A549 (cell line): ENCODE measurements around the gene GRSF1. TPM values are rescaled to one million over a fixed set of nuclear protein-coding genes. Genes with fewer than 3 reads are reported as not detected.

Source experiments
- ATAC-seq, 2 experiments: fragments of 200-7000 bp in 1 of 2; fragments of >200 bp in 1 of 2; cut with Nextera tagmentation in 1 of 2; cut with Tn5 transposase in 1 of 2; 3 replicates each; pipeline versions ENCODE4 v1.8.0 to v1.9.1; 2018 to 2020; ENCODE audit warnings: mild to moderate bottlenecking in 1 of 2, moderate library complexity in 1 of 2
- CTCF ChIA-PET: fragments of 300-600 bp; sonication (Branson Sonifier 250); formaldehyde crosslinking; extraction: SDS; loops from one replicate; lab custom pipeline; 2021; ENCODE audit warnings: antibody characterized with exemption, inconsistent platforms; lab: Yijun Ruan, JAX
- POLR2A ChIA-PET: fragments of 350-600 bp; formaldehyde crosslinking; extraction: SDS; loops from one replicate; lab custom pipeline; 2021; ENCODE audit warnings: antibody characterized with exemption, inconsistent platforms; lab: Yijun Ruan, JAX
- DNase-seq, 2 experiments: peaks; one replicate each; pipeline versions ENCODE4 v3.0.0 to v3.0.0-alpha.2; 2011 to 2016; ENCODE audit warnings: low read depth in 1 of 2, low spot score in 1 of 2
- FAIRE-seq: peaks from 2 replicates; lab custom pipeline; 2011; peaks lifted over from hg19 to GRCh38; lab: Jason Lieb, UNC
- H3K27ac ChIP-seq, 2 experiments: fragments of >200 bp; sonication (Bioruptor Twin); formaldehyde crosslinking; 3 replicates each; pipeline ENCODE4 v1.5.1; 2016 to 2017
- H3K4me1 ChIP-seq: fragments of >200 bp; sonication (Bioruptor Twin); formaldehyde crosslinking; 3 replicates; pipeline ENCODE4 v1.6.1; 2016
- H3K4me2 ChIP-seq: fragments of >200 bp; sonication (Bioruptor Twin); formaldehyde crosslinking; 3 replicates; pipeline ENCODE4 v1.6.1; 2016
- H3K4me3 ChIP-seq: fragments of >200 bp; sonication (Bioruptor Twin); formaldehyde crosslinking; 3 replicates; pipeline ENCODE4 v1.5.1; 2016
- H3K9me3 ChIP-seq: fragments of >200 bp; sonication (Bioruptor Twin); formaldehyde crosslinking; 3 replicates; pipeline ENCODE4 v1.6.1; 2016
- BHLHE40 ChIP-seq: IDR thresholded peaks from 2 replicates; pipeline ENCODE4 v1.6.1; 2012; ENCODE audit warnings: low read depth, low read length, inconsistent platforms
- CBX8 ChIP-seq: fragments of 200-600 bp; sonication (generic); IDR thresholded peaks from 2 replicates; pipeline ENCODE4 v1.6.1; 2016
- CHD4 ChIP-seq: fragments of 200-600 bp; sonication (generic); IDR thresholded peaks from 2 replicates; pipeline ENCODE4 v1.6.1; 2016; ENCODE audit warnings: antibody characterized with exemption, mild to moderate bottlenecking, borderline replicate concordance
- E2F6 ChIP-seq: IDR thresholded peaks from 2 replicates; pipeline ENCODE4 v1.6.1; 2012; ENCODE audit warnings: low read depth, borderline replicate concordance
- EHF ChIP-seq: fragments of 250-450 bp; sonication (Bioruptor Pico); IDR thresholded peaks from 2 replicates; pipeline ENCODE4 v1.5.0; 2020; ENCODE audit warnings: mild to moderate bottlenecking
- EP300 ChIP-seq, 2 experiments: fragments of >200 bp; sonication (Bioruptor Twin); formaldehyde crosslinking; IDR thresholded peaks; 2 replicates in 1 of 2; 3 replicates in 1 of 2; pipeline ENCODE4 v1.6.1; 2016 to 2017
- FOSL2 ChIP-seq, 2 experiments: fragments of 450-650 bp in 1 of 2; fragments of >200 bp in 1 of 2; sonication (Bioruptor Twin) in 1 of 2; formaldehyde crosslinking; IDR thresholded peaks; 2 replicates each; pipeline versions ENCODE4 v1.5.0 to v1.6.1; 2016 to 2020; ENCODE audit warnings: mild to moderate bottlenecking in 1 of 2, moderate library complexity in 1 of 2
- FOXS1 ChIP-seq: fragments of 250-450 bp; sonication (Bioruptor Pico); IDR thresholded peaks from 2 replicates; pipeline ENCODE4 v1.5.0; 2020; ENCODE audit warnings: mild to moderate bottlenecking, moderate library complexity
- HMGXB4 ChIP-seq: fragments of 250-450 bp; sonication (Bioruptor Pico); IDR thresholded peaks from 2 replicates; pipeline ENCODE4 v1.5.0; 2021; ENCODE audit warnings: mild to moderate bottlenecking, moderate library complexity, borderline replicate concordance
- HOXA7 ChIP-seq: fragments of 250-450 bp; sonication (Bioruptor Pico); IDR thresholded peaks from 2 replicates; pipeline ENCODE4 v1.5.0; 2020; ENCODE audit warnings: mild to moderate bottlenecking, moderate library complexity
- JUN ChIP-seq, 2 experiments: fragments of >200 bp; sonication (Bioruptor Twin); formaldehyde crosslinking; IDR thresholded peaks; 2 replicates in 1 of 2; 3 replicates in 1 of 2; pipeline ENCODE4 v1.6.1; 2016 to 2017
- KDM1A ChIP-seq: fragments of 200-600 bp; sonication (generic); IDR thresholded peaks from 2 replicates; pipeline ENCODE4 v1.6.1; 2016; ENCODE audit warnings: low read depth, mild to moderate bottlenecking
- KDM5A ChIP-seq: fragments of 200-600 bp; sonication (generic); IDR thresholded peaks from 2 replicates; pipeline ENCODE4 v1.6.1; 2016; ENCODE audit warnings: antibody characterized with exemption, mild to moderate bottlenecking
- MAFK ChIP-seq: fragments of 450-650 bp; IDR thresholded peaks from 2 replicates; pipeline ENCODE4 v1.6.1; 2014; ENCODE audit not compliant: partially characterized antibody
- MAZ ChIP-seq: fragments of 150-350 bp; IDR thresholded peaks from 2 replicates; pipeline ENCODE4 v1.6.1; 2014; ENCODE audit warnings: antibody characterized with exemption, low read depth, low read length, borderline replicate concordance
- MYC ChIP-seq: IDR thresholded peaks from 2 replicates; pipeline ENCODE4 v1.6.1; 2012; ENCODE audit warnings: mild to moderate bottlenecking, inconsistent platforms, low read length, improper control_type of control experiment, borderline replicate concordance
- NFE2L2 ChIP-seq: fragments of 150-350 bp; conservative IDR thresholded peaks from 2 replicates; pipeline ENCODE4 v1.6.1; 2014; ENCODE audit warnings: low read length
- NR3C1 ChIP-seq: fragments of >200 bp; sonication (Bioruptor Twin); formaldehyde crosslinking; IDR thresholded peaks from 3 replicates; pipeline ENCODE4 v1.6.1; 2017
- PBX3 ChIP-seq: IDR thresholded peaks from 2 replicates; pipeline ENCODE4 v1.6.1; 2012
- PHF8 ChIP-seq: fragments of 200-600 bp; sonication (generic); IDR thresholded peaks from 2 replicates; pipeline ENCODE4 v1.6.1; 2016; ENCODE audit warnings: low read depth, mild to moderate bottlenecking, antibody characterized with exemption, moderate library complexity, borderline replicate concordance
- POLR2A ChIP-seq: IDR thresholded peaks from 2 replicates; pipeline ENCODE4 v1.6.1; 2012; ENCODE audit warnings: mild to moderate bottlenecking, low read length
- POLR2AphosphoS2 ChIP-seq: conservative IDR thresholded peaks from 2 replicates; pipeline ENCODE4 v1.6.1; 2012; ENCODE audit warnings: low read length, improper control_type of control experiment, inconsistent platforms
- RARB ChIP-seq: fragments of 250-450 bp; sonication (Bioruptor Pico); IDR thresholded peaks from 2 replicates; pipeline ENCODE4 v1.8.0; 2021; ENCODE audit warnings: mild to moderate bottlenecking, moderate library complexity
- RNF2 ChIP-seq: fragments of 200-600 bp; sonication (generic); IDR thresholded peaks from 2 replicates; pipeline ENCODE4 v1.6.1; 2016; ENCODE audit warnings: low read depth, mild to moderate bottlenecking, antibody characterized with exemption, moderate library complexity, borderline replicate concordance
- TFCP2L1 ChIP-seq: fragments of 250-450 bp; sonication (Bioruptor Pico); IDR thresholded peaks from 2 replicates; pipeline ENCODE4 v1.5.0; 2021; ENCODE audit warnings: mild to moderate bottlenecking
- ZC3H11A ChIP-seq: fragments of 450-650 bp; IDR thresholded peaks from 2 replicates; pipeline ENCODE4 v1.6.1; 2014; ENCODE audit warnings: antibody characterized with exemption, mild to moderate bottlenecking
- ZFP36 ChIP-seq: fragments of 450-650 bp; IDR thresholded peaks from 2 replicates; pipeline ENCODE4 v1.6.1; 2014; ENCODE audit warnings: borderline replicate concordance; ENCODE audit not compliant: partially characterized antibody
- ZSCAN20 ChIP-seq: fragments of 250-450 bp; sonication (Bioruptor Pico); IDR thresholded peaks from 2 replicates; pipeline ENCODE4 v1.8.0; 2022; ENCODE audit warnings: mild to moderate bottlenecking, moderate library complexity
- WGBS: methylation state at CpG from one replicate; pipeline ENCODE4 v1.1.6; 2017; ENCODE audit errors: missing lambda C conversion rate; 5-methylcytosine and 5-hydroxymethylcytosine counted together
- polyA plus RNA-seq, 4 experiments: library from polyadenylated mRNA; depleted of rRNA in 3 of 4; stranded (reverse); fragments of >200 nt; fragmentation: RNase III in 1 of 4; extraction: RNeasy Plus Mini Kit Qiagen cat#74134 plus additional on column Dnase treatment in 1 of 4; gene quantifications; 2 replicates in 3 of 4; 3 replicates in 1 of 4; pipeline ENCODE4 v1.2.3, GENCODE V29; 2011 to 2017

GRSF1 gene
- polyA plus RNA-seq, 2 of the 4 experiments (the other 2 are of a cell fraction) = 94.3 to 112 TPM

GRCh38 chr4:70818173-70818855, 21.4 kb downstream of the GRSF1 start:
- POLR2A ChIA-PET = no interaction called here
- ATAC-seq (no peak), FAIRE-seq (no peak), DNase-seq (no peak)
- TF ChIP-seq CBX8 = no peak
- no peak for TF ChIP-seq JUN (IDR thresholded peaks at IDR 0.05)
- no peak for TF ChIP-seq FOXS1 (CRISPR knock-in tag)
- no peak for TF ChIP-seq E2F6
- TF ChIP-seq EHF (CRISPR knock-in tag) = no peak
- no peak for TF ChIP-seq PBX3
- no peak for TF ChIP-seq BHLHE40
- TF ChIP-seq RNF2 = no peak
- TF ChIP-seq ZFP36 = no peak
- no peak for TF ChIP-seq HMGXB4 (CRISPR knock-in tag)
- TF ChIP-seq EP300 (IDR thresholded peaks at IDR 0.05) = no peak
- no peak for TF ChIP-seq CHD4
- no peak for TF ChIP-seq RARB (CRISPR knock-in tag)
- no peaks in the 10 kb centered on the region for H3K4me1 ChIP-seq
- no peaks in the 10 kb centered on the region for H3K9me3 ChIP-seq
- no peak overlapping the region for H3K4me3 ChIP-seq
- no peak overlapping the region for H3K4me2 ChIP-seq
- WGBS = 95% methylated on average over 5 of the region's 5 CpGs
- H3K27ac ChIP-seq = no peak overlapping the region
- CTCF ChIA-PET = interaction anchor here (0.9 kb wide), 1 partner anchor 8 kb away, joined by 5 read pairs; no protein-coding TSS in a partner anchor

- Histone ChIP-seq H3K9me3 (no peaks in the 10 kb centered on the region), H3K4me1 (no peaks in the 10 kb centered on the region), H3K4me2 (no peak overlapping the region), H3K27ac (no peak overlapping the region), H3K4me3 (no peak overlapping the region)
- ChIA-PET CTCF (no interaction called here), POLR2A (no interaction called here)
- no peak for ATAC-seq
- TF ChIP-seq ZC3H11A = no peak
- TF ChIP-seq FOSL2 (IDR thresholded peaks at IDR 0.05) = no peak
- TF ChIP-seq FOSL2 (CRISPR knock-in tag; IDR thresholded peaks at IDR 0.05) = no peak
- TF ChIP-seq CBX8 = no peak
- TF ChIP-seq TFCP2L1 (CRISPR knock-in tag) = no peak
- no peak for TF ChIP-seq EP300 (IDR thresholded peaks at IDR 0.05)
- WGBS = 47% methylated on average over 2 of the region's 2 CpGs
- FAIRE-seq = no peak
- no peak for DNase-seq
These were observed 22.8 kb downstream of the GRSF1 start for GRCh38 chr4:70816894-70817293.

GRCh38 chr4:70815370-70815769, 24.3 kb downstream of the GRSF1 start:
- CTCF ChIA-PET = interaction anchor here (1.4 kb wide), 1 partner anchor 13 kb away, joined by 8 read pairs; no protein-coding TSS in a partner anchor

More at GRCh38 chr4:70815370-70815769, 24.3 kb downstream of the GRSF1 start:
- no peak for FAIRE-seq
- no peak for DNase-seq
- POLR2A ChIA-PET = no interaction called here
- Histone ChIP-seq H3K27ac (no peak overlapping the region), H3K4me2 (no peak overlapping the region)
- WGBS = 94% methylated on average over 1 of the region's 1 CpG
- no peak for TF ChIP-seq KDM5A
- TF ChIP-seq POLR2A = no peak
- TF ChIP-seq POLR2AphosphoS2 = no peak
- no peak for TF ChIP-seq CHD4
- TF ChIP-seq NR3C1 = no peak
- TF ChIP-seq HOXA7 (CRISPR knock-in tag) = no peak
- TF ChIP-seq MAZ = no peak
- TF ChIP-seq ZSCAN20 (CRISPR knock-in tag) = no peak
- no peak for TF ChIP-seq PHF8
- no peak for TF ChIP-seq KDM1A
- no peak for TF ChIP-seq MAFK
- TF ChIP-seq NFE2L2 = no peak
- no peak for TF ChIP-seq MYC
- TF ChIP-seq FOSL2 (IDR thresholded peaks at IDR 0.05) = no peak
- no peak for TF ChIP-seq FOSL2 (CRISPR knock-in tag; IDR thresholded peaks at IDR 0.05)
- TF ChIP-seq ZFP36 = no peak
- TF ChIP-seq FOXS1 (CRISPR knock-in tag) = no peak
- no peak for TF ChIP-seq BHLHE40
- TF ChIP-seq, all 56 proteins: peak for 0
- Histone ChIP-seq H3K4me3 (no peak overlapping the region), H3K4me1 (no peaks in the 10 kb centered on the region), H3K9me3 (no peaks in the 10 kb centered on the region)
- ATAC-seq = no peak
